Uterus (tissue), 4 donors: Measurements from ENCODE around the gene KIF26A. TPM values are rescaled to one million over a fixed set of nuclear protein-coding genes. Genes with fewer than 3 reads are reported as not detected.

Experiments used
- DNase-seq, 2 donors: peaks; one replicate each; pipeline ENCODE4 v3.0.0-alpha.2; 2019 to 2020
- H3K27ac ChIP-seq, 2 donors: fragments of 200-600 bp; sonication (generic); 1 replicate in 1 of 2; 2 replicates in 1 of 2; pipeline ENCODE4 v1.5.1; 2016 to 2018
- H3K27me3 ChIP-seq, 2 donors: fragments of 200-600 bp; sonication (generic); one replicate each; pipeline ENCODE4 v1.5.1; 2018 to 2019; ENCODE audit warnings: control low read depth in 1 of 2
- H3K36me3 ChIP-seq, 2 donors: fragments of 200-600 bp; sonication (generic); one replicate each; pipeline ENCODE4 v1.5.1; 2019; ENCODE audit warnings: control low read depth in 1 of 2
- H3K4me1 ChIP-seq, 2 donors: fragments of 200-600 bp; sonication (generic); one replicate each; pipeline ENCODE4 v1.5.1; 2018 to 2019; ENCODE audit warnings: control low read depth in 1 of 2
- H3K4me3 ChIP-seq, 2 donors: fragments of 200-600 bp; sonication (generic); 1 replicate in 1 of 2; 2 replicates in 1 of 2; pipeline ENCODE4 v1.5.1; 2018 to 2019; ENCODE audit warnings: mild to moderate bottlenecking in 1 of 2
- H3K9me3 ChIP-seq, 2 donors: fragments of 200-600 bp; sonication (generic); one replicate each; pipeline ENCODE4 v1.5.1; 2019; ENCODE audit warnings: control low read depth in 1 of 2
- POLR2A ChIP-seq, 2 donors: fragments of 450-650 bp; IDR thresholded peaks; one replicate each; pipeline ENCODE4 v1.6.1; 2016; ENCODE audit warnings: antibody characterized with exemption in 2 of 2, mild to moderate bottlenecking in 1 of 2, moderate library complexity in 1 of 2
- intact Hi-C: fragments of 100-400 bp; cut with DNase I; formaldehyde crosslinking; loops from one replicate; pipeline ENCODE4 v1.15.1; 2023; ENCODE audit warnings: low total_unique reads
- total RNA-seq, 4 donors: library from RNA; depleted of rRNA in 3 of 4; stranded (reverse); fragments of >200 nt in 3 of 4; gene quantifications; one replicate each; pipeline versions ENCODE4 v1.1.0 to v1.2.4, GENCODE V29; 2014 to 2023
- TF ChIP-seq, protein P1 (sequence below), 4 experiments: fragments of 200-600 bp in 2 of 4; fragments of 450-650 bp in 2 of 4; sonication (generic) in 2 of 4; IDR thresholded peaks; one replicate each; pipeline ENCODE4 v1.5.1; 2016 to 2019; ENCODE audit warnings: antibody characterized with exemption in 4 of 4, mild to moderate bottlenecking in 2 of 4, moderate library complexity in 1 of 4
- donor health status: DM: yes; HTN: yes; CAD: no.

KIF26A gene
- total RNA-seq, 4 donors from 2014 or later = 4.1 to 10.5 (median 7.5) TPM

DNA sequence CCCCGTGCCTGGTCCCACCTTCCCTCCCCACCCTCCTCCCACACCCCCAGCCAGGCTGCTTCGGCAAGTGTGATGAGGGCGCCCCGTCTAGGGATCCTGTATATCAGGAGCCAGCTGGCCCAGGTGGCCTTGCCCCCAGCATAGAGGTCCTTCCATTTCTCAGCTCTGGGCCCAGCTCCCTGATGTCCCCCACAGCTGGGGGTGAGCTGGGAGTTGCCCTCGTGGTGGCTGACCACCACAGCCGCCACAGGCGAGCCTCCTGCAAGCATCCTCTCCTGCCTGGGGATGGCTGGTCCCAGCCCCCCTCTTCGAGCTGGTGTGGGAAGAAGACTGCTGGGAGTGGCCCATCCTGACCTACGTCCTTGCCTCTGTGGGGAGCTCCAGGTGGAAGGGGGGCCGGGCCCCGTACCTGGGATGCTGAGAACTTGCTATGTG is 45.4 kb upstream of the KIF26A start:
- no peaks in the 10 kb centered on the region for H3K27me3 ChIP-seq
- intact Hi-C loops = no loop called here

DNA sequence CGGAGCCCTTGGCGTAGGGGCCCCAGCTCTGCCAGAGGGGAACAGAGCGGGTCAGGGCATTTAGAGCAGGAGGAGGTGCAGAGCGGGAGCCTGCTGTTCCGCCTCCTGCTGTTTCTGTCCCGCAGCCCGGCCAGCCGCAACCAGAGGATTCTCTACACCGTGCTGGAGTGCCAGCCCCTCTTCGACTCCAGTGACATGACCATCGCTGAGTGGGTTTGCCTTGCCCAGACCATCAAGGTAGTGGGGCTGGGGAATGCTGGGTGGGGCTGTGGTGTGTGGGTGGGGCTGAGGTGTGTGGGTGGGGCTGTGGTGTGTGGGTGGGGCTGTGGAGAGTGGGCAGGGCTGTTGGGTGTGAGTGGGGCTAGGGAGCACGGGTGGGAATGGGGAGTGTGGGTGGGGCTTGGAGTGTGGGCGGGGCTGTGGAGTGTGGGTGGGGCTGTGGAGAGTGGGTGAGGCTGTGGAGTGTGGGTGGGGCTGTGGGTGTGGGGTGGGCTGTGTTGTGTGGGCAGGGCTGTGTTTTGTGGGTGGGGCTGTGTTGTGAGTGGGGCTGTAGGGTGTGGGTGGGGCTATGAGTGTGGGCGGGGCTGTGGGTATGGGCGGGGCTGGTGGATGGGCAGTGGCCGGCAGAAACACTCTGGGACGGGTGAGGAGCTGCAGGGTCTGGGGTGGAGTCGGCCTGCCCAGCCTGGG is 44.9 kb upstream of the KIF26A start:
- intact Hi-C loops = no loop called here
- DNase-seq = no peak
- Histone ChIP-seq H3K27me3 (no peaks in the 10 kb centered on the region), H3K9me3 (no peaks in the 10 kb centered on the region), H3K36me3 (no peaks in the 10 kb centered on the region), H3K27ac (no peak overlapping the region), H3K4me1 (no peaks in the 10 kb centered on the region), H3K4me3 (no peak overlapping the region)
- TF ChIP-seq POLR2A (IDR thresholded peaks at IDR 0.05) = no peak
- TF ChIP-seq, protein P1, sequence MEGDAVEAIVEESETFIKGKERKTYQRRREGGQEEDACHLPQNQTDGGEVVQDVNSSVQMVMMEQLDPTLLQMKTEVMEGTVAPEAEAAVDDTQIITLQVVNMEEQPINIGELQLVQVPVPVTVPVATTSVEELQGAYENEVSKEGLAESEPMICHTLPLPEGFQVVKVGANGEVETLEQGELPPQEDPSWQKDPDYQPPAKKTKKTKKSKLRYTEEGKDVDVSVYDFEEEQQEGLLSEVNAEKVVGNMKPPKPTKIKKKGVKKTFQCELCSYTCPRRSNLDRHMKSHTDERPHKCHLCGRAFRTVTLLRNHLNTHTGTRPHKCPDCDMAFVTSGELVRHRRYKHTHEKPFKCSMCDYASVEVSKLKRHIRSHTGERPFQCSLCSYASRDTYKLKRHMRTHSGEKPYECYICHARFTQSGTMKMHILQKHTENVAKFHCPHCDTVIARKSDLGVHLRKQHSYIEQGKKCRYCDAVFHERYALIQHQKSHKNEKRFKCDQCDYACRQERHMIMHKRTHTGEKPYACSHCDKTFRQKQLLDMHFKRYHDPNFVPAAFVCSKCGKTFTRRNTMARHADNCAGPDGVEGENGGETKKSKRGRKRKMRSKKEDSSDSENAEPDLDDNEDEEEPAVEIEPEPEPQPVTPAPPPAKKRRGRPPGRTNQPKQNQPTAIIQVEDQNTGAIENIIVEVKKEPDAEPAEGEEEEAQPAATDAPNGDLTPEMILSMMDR (IDR thresholded peaks at IDR 0.05) = no peak

More for the DNA sequence above, 45.4 kb upstream of the KIF26A start:
- Histone ChIP-seq H3K9me3 (no peaks in the 10 kb centered on the region), H3K4me3 (no peak overlapping the region), H3K4me1 (no peaks in the 10 kb centered on the region), H3K36me3 (no peaks in the 10 kb centered on the region), H3K27ac (no peak overlapping the region)
- TF ChIP-seq, protein P1 (IDR thresholded peaks at IDR 0.05) = no peak
- no peak for TF ChIP-seq POLR2A (IDR thresholded peaks at IDR 0.05)
- no peak for DNase-seq

DNA sequence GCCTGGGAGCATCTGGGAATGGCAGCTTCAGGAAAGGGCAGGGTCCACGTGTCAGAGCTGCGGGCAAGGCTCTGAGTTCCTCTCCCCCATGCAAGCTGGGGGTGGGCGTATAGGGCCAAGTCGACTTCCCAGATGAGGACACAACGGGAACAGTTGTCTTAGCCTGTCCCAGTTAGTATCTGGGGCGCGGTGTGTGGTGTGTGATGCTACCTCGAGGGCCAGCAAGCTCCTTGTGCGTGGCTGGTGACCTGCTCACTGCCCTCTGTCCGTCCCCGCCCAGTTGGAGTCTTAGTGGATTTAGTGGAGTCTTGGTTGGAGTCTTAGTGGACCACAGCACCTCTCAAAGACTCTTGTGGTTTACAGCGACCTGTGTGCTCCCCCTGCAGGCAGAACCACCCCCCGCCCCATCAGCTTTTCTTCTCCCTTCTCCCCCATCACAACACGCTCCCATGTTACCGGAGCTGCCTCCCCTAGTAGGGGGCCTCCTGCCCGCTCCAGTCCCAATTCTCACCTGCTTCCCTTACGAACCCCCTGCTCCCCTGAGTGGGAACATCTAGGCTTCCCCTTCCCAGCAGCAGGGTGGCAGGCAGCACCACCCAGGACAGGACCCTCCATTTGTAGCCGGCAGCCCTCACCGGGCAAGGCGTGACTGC is 44.2 kb upstream of the KIF26A start:
- H3K4me1 ChIP-seq = no peaks in the 10 kb centered on the region
- no peaks in the 10 kb centered on the region for H3K36me3 ChIP-seq
- no peaks in the 10 kb centered on the region for H3K27me3 ChIP-seq
- TF ChIP-seq, protein P1 (IDR thresholded peaks at IDR 0.05) = no peak
- TF ChIP-seq POLR2A (IDR thresholded peaks at IDR 0.05) = no peak
- H3K4me3 ChIP-seq = no peak overlapping the region
- no peak overlapping the region for H3K27ac ChIP-seq
- no peaks in the 10 kb centered on the region for H3K9me3 ChIP-seq
- no peak for DNase-seq
- intact Hi-C loops = no loop called here

DNA sequence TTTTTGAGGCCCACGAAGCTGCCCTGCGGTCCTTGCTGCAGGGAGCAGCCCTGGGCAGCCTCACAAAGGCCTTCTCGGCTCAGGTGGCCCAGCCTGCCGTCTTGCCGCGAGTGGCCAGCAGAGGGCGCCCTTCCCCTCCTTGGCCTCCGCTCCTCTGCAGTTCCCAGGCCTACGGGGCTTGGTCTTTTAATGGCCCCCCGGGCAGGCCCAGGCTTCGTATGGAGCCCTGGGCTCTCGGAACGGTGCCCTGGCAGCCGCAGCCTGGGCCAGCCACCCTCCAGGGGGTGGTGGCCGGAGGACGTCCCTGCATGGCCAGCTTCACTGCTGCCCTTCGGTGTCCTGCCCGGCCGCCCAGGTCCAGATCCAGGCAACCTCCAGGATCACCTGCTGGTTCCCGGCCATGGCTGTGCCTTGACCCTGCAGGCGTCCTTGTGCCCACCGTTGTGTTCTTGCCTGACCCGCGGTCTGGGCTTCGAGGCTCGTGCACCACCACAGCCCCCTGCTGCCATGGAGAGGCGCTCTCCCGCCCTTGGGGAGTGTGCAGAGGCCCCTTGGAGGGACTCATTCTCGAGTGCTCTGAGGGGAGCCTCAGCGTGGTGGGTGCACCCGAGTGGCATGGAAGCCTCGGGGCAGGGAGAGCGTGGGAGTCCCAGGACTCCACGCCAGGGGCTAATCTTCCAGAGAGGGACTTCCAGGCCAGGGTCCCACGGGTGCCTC is 43.5 kb upstream of the KIF26A start:
- Histone ChIP-seq H3K27me3 (no peaks in the 10 kb centered on the region), H3K4me3 (no peak overlapping the region), H3K27ac (no peak overlapping the region), H3K36me3 (no peaks in the 10 kb centered on the region), H3K9me3 (no peaks in the 10 kb centered on the region), H3K4me1 (no peaks in the 10 kb centered on the region)
- TF ChIP-seq POLR2A (IDR thresholded peaks at IDR 0.05) = no peak
- TF ChIP-seq, protein P1 (IDR thresholded peaks at IDR 0.05) = peak; percentile 45 to 74 (median 59)
- no peak for DNase-seq
- intact Hi-C loops = no loop called here
